HG03097 (cell line): Measurements from ENCODE around the gene TBC1D4.

ENCODE experiments used
- ATAC-seq: cut with Tn5 transposase; IDR thresholded peaks from one replicate; pipeline ENCODE4 v1.9.1; 2021; ENCODE audit not compliant: unreplicated experiment, low FRiP score

TBC1D4 gene

GRCh38 chr13:75482070-75482819 lies at the start of gene TBC1D4:
TBC1D4 (minus strand) TSS chr13:75482169; CDS start chr13:75481767, 402 bp downstream.
- ATAC-seq: peak; percentile 82

GRCh38 chr13:75530549-75530961 lies 48.6 kb upstream of the TBC1D4 start:
- ATAC-seq: no peak

- ATAC-seq: no peak
Observed at GRCh38 chr13:75521956-75522355, 40.0 kb upstream of the TBC1D4 start.

GRCh38 chr13:75518439-75519088 lies 36.6 kb upstream of the TBC1D4 start:
- no peak for ATAC-seq

GRCh38 chr13:75514080-75514995 lies 32.4 kb upstream of the TBC1D4 start:
- ATAC-seq: no peak

- ATAC-seq: no peak
Observed at GRCh38 chr13:75513271-75513670, 31.3 kb upstream of the TBC1D4 start.

- ATAC-seq: peak; percentile 94
Observed at GRCh38 chr13:75512253-75512652, 30.3 kb upstream of the TBC1D4 start.

GRCh38 chr13:75511051-75511625 lies 29.2 kb upstream of the TBC1D4 start:
- no peak for ATAC-seq

- no peak for ATAC-seq
Observed at GRCh38 chr13:75508002-75508548, 26.1 kb upstream of the TBC1D4 start.

GRCh38 chr13:75507027-75508001 lies 25.3 kb upstream of the TBC1D4 start:
- ATAC-seq: no peak

- ATAC-seq: no peak
Observed at GRCh38 chr13:75506018-75506417, 24.0 kb upstream of the TBC1D4 start.

GRCh38 chr13:75505327-75505726 lies 23.4 kb upstream of the TBC1D4 start:
- no peak for ATAC-seq

GRCh38 chr13:75495938-75496337 lies 14.0 kb upstream of the TBC1D4 start:
- no peak for ATAC-seq

- ATAC-seq: no peak
Observed at GRCh38 chr13:75494491-75494890, 12.5 kb upstream of the TBC1D4 start.

GRCh38 chr13:75493156-75493555 lies 11.2 kb upstream of the TBC1D4 start:
- no peak for ATAC-seq

GRCh38 chr13:75492389-75492788 lies 10.4 kb upstream of the TBC1D4 start:
- ATAC-seq: no peak

- ATAC-seq: no peak
Observed at GRCh38 chr13:75491376-75491775, 9.4 kb upstream of the TBC1D4 start.

- ATAC-seq: peak; percentile 91
Observed at GRCh38 chr13:75489502-75490263, 7.7 kb upstream of the TBC1D4 start.
